NCI-H1105 (cell line): ENCODE measurements around the gene KIF24.
"Not testable (repeated sequence)": the region's sequence is repeated elsewhere in the genome, so short reads cannot be mapped to it uniquely, and the experiment has no call there.

ENCODE experiments used
- DNase-seq: peaks from one replicate; lab custom pipeline; 2025; lab: John Stamatoyannopoulos, UW

The KIF24 gene

GRCh38 chr9:34328987-34329832 lies at the start of gene KIF24, which contains the start of gene NUDT2:
Gene KIF24 (minus strand): TSS chr9:34329268. CDS start chr9:34311346, 17,922 bp downstream.
Gene NUDT2 (plus strand): TSS chr9:34329569. CDS start chr9:34339040, 9,471 bp downstream.
- DNase-seq: peak; percentile 99

GRCh38 chr9:34378376-34379060 lies 49.5 kb upstream of the KIF24 start:
- DNase-seq: no peak

- DNase-seq: no peak
These were observed 48.3 kb upstream of the KIF24 start for GRCh38 chr9:34377404-34377746.

- DNase-seq: peak; percentile 94
These were observed 47.7 kb upstream of the KIF24 start, which contains the start of gene MYORG for GRCh38 chr9:34376596-34377403. Gene MYORG (minus strand): TSS chr9:34376898. CDS start chr9:34372943, 3,955 bp downstream.

- DNase-seq: peak; percentile 7
These were observed 47.0 kb upstream of the KIF24 start for GRCh38 chr9:34375901-34376595.

GRCh38 chr9:34374905-34375552 lies 46.0 kb upstream of the KIF24 start:
- DNase-seq: no peak

GRCh38 chr9:34374339-34374738 lies 45.3 kb upstream of the KIF24 start:
- no peak for DNase-seq

GRCh38 chr9:34373749-34374148 lies 44.7 kb upstream of the KIF24 start:
- no peak for DNase-seq

GRCh38 chr9:34372467-34373011 lies 43.5 kb upstream of the KIF24 start:
- no peak for DNase-seq

GRCh38 chr9:34371886-34372466 lies 42.9 kb upstream of the KIF24 start:
- no peak for DNase-seq

GRCh38 chr9:34370970-34371880 lies 42.2 kb upstream of the KIF24 start:
- DNase-seq: no peak

- DNase-seq: no peak
These were observed 41.4 kb upstream of the KIF24 start for GRCh38 chr9:34370335-34370969.

GRCh38 chr9:34369636-34370035 lies 40.6 kb upstream of the KIF24 start:
- DNase-seq: no peak

- DNase-seq: not testable (repeated sequence)
These were observed 39.7 kb upstream of the KIF24 start for GRCh38 chr9:34368796-34369195.

- not testable (repeated sequence) for DNase-seq
These were observed 38.8 kb upstream of the KIF24 start for GRCh38 chr9:34367751-34368410.

- no peak for DNase-seq
These were observed 37.3 kb upstream of the KIF24 start for GRCh38 chr9:34366365-34366764.

GRCh38 chr9:34365282-34365681 lies 36.2 kb upstream of the KIF24 start:
- DNase-seq: no peak

- no peak for DNase-seq
These were observed 34.7 kb upstream of the KIF24 start for GRCh38 chr9:34363619-34364351.
